HCT116 (cell line): ENCODE data around the gene FOXP2. TPM values are rescaled to one million over a fixed set of nuclear protein-coding genes. Genes with fewer than 3 reads are reported as not detected.
A peak's percentile ranks its signal among the peaks of the same experiment; 100 is the strongest.

ENCODE experiments used
- ATAC-seq: fragments of 200-7000 bp; cut with Tn5 transposase; 2 replicates; pipeline ENCODE4 v1.9.1; 2020; ENCODE audit warnings: mild to moderate bottlenecking, moderate library complexity
- Bru-seq: library from RNA; stranded (reverse); fragments of 400-500 nt; gene quantifications from one replicate; lab custom pipeline; 2021; lab: Mats Ljungman, UMichigan
- BruChase-seq, 2 experiments: library from RNA; stranded (reverse); fragments of 400-500 nt; gene quantifications; one replicate each; lab custom pipeline; 2021; lab: Mats Ljungman, UMichigan
- BruUV-seq: library from RNA; stranded (reverse); fragments of 400-500 nt; replicated peaks from 2 replicates; lab custom pipeline; 2021; lab: Mats Ljungman, UMichigan
- CTCF ChIA-PET: fragments of 300-600 bp; sonication (Branson Sonifier 250); formaldehyde crosslinking; loops from one replicate; lab custom pipeline; 2021; ENCODE audit warnings: antibody characterized with exemption; lab: Charles Lee
- POLR2A ChIA-PET: fragments of 300-600, 350-600 bp; sonication (Branson Sonifier 250); formaldehyde crosslinking; loops from one replicate; lab custom pipeline; 2021; ENCODE audit warnings: antibody characterized with exemption; lab: Charles Lee
- RAD21 ChIA-PET, 2 experiments: fragments of 300-600 bp; sonication (Branson Sonifier 250); formaldehyde crosslinking; loops; one replicate each; lab custom pipeline; 2023; ENCODE audit warnings: low total read pairs in 2 of 2; ENCODE audit not compliant: uncharacterized antibody in 2 of 2, unreplicated experiment in 2 of 2, low non-redundant PET in 1 of 2; lab: Charles Lee
- DNase-seq: peaks from one replicate; pipeline ENCODE4 v3.0.0-alpha.2; 2010; ENCODE audit warnings: low read depth, low spot score
- H2AFZ ChIP-seq: fragments of 200-600 bp; shearing (Covaris generic), sonication (generic); 2 replicates; pipeline ENCODE4 v1.6.1; 2017; ENCODE audit warnings: low read depth, mixed run types, mixed read lengths, antibody characterized with exemption, low read length; ENCODE audit not compliant: poor library complexity, severe bottlenecking
- H3K27ac ChIP-seq: 2 replicates; pipeline ENCODE4 v1.5.1; 2012; ENCODE audit warnings: low read depth, low read length
- H3K27me3 ChIP-seq: fragments of 200-600 bp; sonication (generic); 2 replicates; pipeline ENCODE4 v1.6.1; 2016; ENCODE audit warnings: mixed run types, low read length, mixed read lengths; ENCODE audit not compliant: insufficient read depth
- H3K36me3 ChIP-seq, 2 experiments: fragments of 200-500 bp in 1 of 2; fragments of 200-600 bp in 1 of 2; sonication (Bioruptor generic) in 1 of 2; sonication (generic) in 1 of 2; 2 replicates each; pipeline versions ENCODE4 v1.5.1 to v1.6.1; 2014 to 2016; ENCODE audit warnings: low read length in 2 of 2, inconsistent platforms in 1 of 2, mixed read lengths in 1 of 2, mixed run types in 1 of 2; ENCODE audit not compliant: insufficient read depth in 2 of 2, control insufficient read depth in 1 of 2
- H3K4me1 ChIP-seq, 2 experiments: fragments of 200-600 bp in 1 of 2; sonication (generic) in 1 of 2; 2 replicates each; pipeline versions ENCODE4 v1.5.1 to v1.6.1; 2012 to 2017; ENCODE audit warnings: low read length in 2 of 2, inconsistent platforms in 1 of 2, mild to moderate bottlenecking in 1 of 2, mixed read lengths in 1 of 2, mixed run types in 1 of 2, moderate library complexity in 1 of 2; ENCODE audit not compliant: insufficient read depth in 2 of 2, control insufficient read depth in 1 of 2
- H3K4me2 ChIP-seq: fragments of 200-600 bp; sonication (generic); 2 replicates; pipeline ENCODE4 v1.6.1; 2017; ENCODE audit warnings: mixed run types, low read length, mixed read lengths
- H3K4me3 ChIP-seq, 2 experiments: fragments of 200-600 bp in 1 of 2; sonication (generic) in 1 of 2; replicated peaks in 1 of 2; 2 replicates each; pipeline ENCODE4 v1.5.1; 2011 to 2016; ENCODE audit warnings: low read length in 2 of 2, control low read depth in 1 of 2, low read depth in 1 of 2, mild to moderate bottlenecking in 1 of 2, mixed read lengths in 1 of 2, mixed run types in 1 of 2
- H3K79me2 ChIP-seq: fragments of 200-600 bp; sonication (generic); 2 replicates; pipeline ENCODE4 v1.6.1; 2017; ENCODE audit warnings: mild to moderate bottlenecking, mixed run types, low read length, moderate library complexity, mixed read lengths; ENCODE audit not compliant: insufficient read depth
- H3K9ac ChIP-seq: fragments of 200-600 bp; sonication (generic); 2 replicates; pipeline ENCODE4 v1.6.1; 2016; ENCODE audit warnings: low read length, mixed read lengths
- H3K9me2 ChIP-seq: fragments of 200-600 bp; sonication (generic), shearing (Covaris generic); 2 replicates; pipeline ENCODE4 v1.6.1; 2017; ENCODE audit warnings: mixed run types, mild to moderate bottlenecking, moderate library complexity; ENCODE audit not compliant: insufficient read depth
- H3K9me3 ChIP-seq, 2 experiments: fragments of 200-500 bp in 1 of 2; fragments of 200-600 bp in 1 of 2; sonication (Bioruptor generic) in 1 of 2; sonication (generic) in 1 of 2; 2 replicates each; pipeline ENCODE4 v1.6.1; 2014 to 2017; ENCODE audit warnings: low read length in 2 of 2, mixed read lengths in 2 of 2, inconsistent platforms in 1 of 2, low read depth in 1 of 2, mild to moderate bottlenecking in 1 of 2, mixed run types in 1 of 2, moderate library complexity in 1 of 2; ENCODE audit not compliant: control insufficient read depth in 1 of 2, insufficient read depth in 1 of 2
- H4K20me1 ChIP-seq: fragments of 200-600 bp; sonication (generic), shearing (Covaris generic); 2 replicates; pipeline ENCODE4 v1.6.1; 2017; ENCODE audit warnings: mixed run types, mild to moderate bottlenecking, moderate library complexity; ENCODE audit not compliant: insufficient read depth
- CBX3 ChIP-seq: IDR thresholded peaks from 2 replicates; pipeline ENCODE4 v1.6.1; 2012; ENCODE audit warnings: low read depth
- CEBPB ChIP-seq: IDR thresholded peaks from 2 replicates; pipeline ENCODE4 v1.6.1; 2012; ENCODE audit warnings: low read depth
- EGR1 ChIP-seq: IDR thresholded peaks from 2 replicates; pipeline ENCODE4 v1.6.1; 2012; ENCODE audit warnings: low read depth
- ELF1 ChIP-seq: IDR thresholded peaks from 2 replicates; pipeline ENCODE4 v1.6.1; 2012; ENCODE audit warnings: low read depth, borderline replicate concordance
- EZH2 ChIP-seq: fragments of 200-600 bp; sonication (generic); IDR thresholded peaks from 2 replicates; pipeline ENCODE4 v1.6.1; 2017; ENCODE audit warnings: antibody characterized with exemption, mixed run types
- EZH2phosphoT487 ChIP-seq: fragments of 200-600 bp; IDR thresholded peaks from 2 replicates; pipeline ENCODE4 v1.6.1; 2018; ENCODE audit warnings: antibody characterized with exemption, borderline replicate concordance
- FOSL1 ChIP-seq: IDR thresholded peaks from 2 replicates; pipeline ENCODE4 v1.6.1; 2012; ENCODE audit warnings: low read depth
- JUND ChIP-seq: IDR thresholded peaks from 2 replicates; pipeline ENCODE4 v1.6.1; 2012
- MAX ChIP-seq: IDR thresholded peaks from 2 replicates; pipeline ENCODE4 v1.6.1; 2012
- POLR2AphosphoS5 ChIP-seq: IDR thresholded peaks from 2 replicates; pipeline ENCODE4 v1.6.1; 2011; ENCODE audit warnings: mild to moderate bottlenecking, low read depth, low read length, moderate library complexity
- SIN3A ChIP-seq: IDR thresholded peaks from 2 replicates; pipeline ENCODE4 v1.6.1; 2012; ENCODE audit warnings: low read depth
- SP1 ChIP-seq: IDR thresholded peaks from 2 replicates; pipeline ENCODE4 v1.6.1; 2012; ENCODE audit warnings: low read depth
- SRF ChIP-seq: IDR thresholded peaks from 2 replicates; pipeline ENCODE4 v1.6.1; 2012; ENCODE audit warnings: low read depth
- TCF7L2 ChIP-seq: IDR thresholded peaks from 2 replicates; pipeline ENCODE4 v1.7.0; 2011; ENCODE audit warnings: borderline replicate concordance, inconsistent platforms; ENCODE audit not compliant: insufficient read depth, insufficient read length; ENCODE audit errors: extremely low read depth
- YY1 ChIP-seq: IDR thresholded peaks from 2 replicates; pipeline ENCODE4 v1.6.1; 2011; ENCODE audit warnings: low read length, low read depth, moderate library complexity, mild to moderate bottlenecking; ENCODE audit not compliant: insufficient replicate concordance; ENCODE audit errors: extremely low read depth
- ZBTB33 ChIP-seq: IDR thresholded peaks from 2 replicates; pipeline ENCODE4 v1.6.1; 2011; ENCODE audit warnings: mild to moderate bottlenecking, low read length, moderate library complexity; ENCODE audit not compliant: insufficient replicate concordance; ENCODE audit errors: extremely low read depth
- ZNF274 ChIP-seq: fragments of 200-500 bp; sonication (Bioruptor generic); IDR thresholded peaks from 2 replicates; pipeline ENCODE4 v1.6.1; 2014; ENCODE audit warnings: mild to moderate bottlenecking, low read depth, low read length, inconsistent platforms
- intact Hi-C: fragments of 100-400 bp; cut with micrococcal nuclease; formaldehyde crosslinking; loops from 2 replicates; pipeline ENCODE4 v1.10.0; 2022
- long read RNA-seq: library from polyadenylated mRNA; unstranded; transcript quantifications from one replicate; pipeline ENCODE4 v2.0.0, GENCODE V29; 2021; ENCODE audit not compliant: unreplicated experiment
- polyA plus RNA-seq: library from polyadenylated mRNA; unstranded; fragments of >200 nt; gene quantifications from 2 replicates; pipeline ENCODE4 v1.2.1, GENCODE V29; 2012; ENCODE audit warnings: missing spikeins
- total RNA-seq: library from RNA; stranded (reverse); gene quantifications from one replicate; pipeline ENCODE4 v1.2.1, GENCODE V29; 2021; ENCODE audit not compliant: unreplicated experiment

FOXP2 gene
- total RNA-seq: 2.5 TPM
- 0.95 and 2.0 TPM in 2 replicates for polyA plus RNA-seq
- percentile 54 among the genes with signal in this experiment for Bru-seq, nascent RNA
- percentile 31 among the genes with signal in this experiment for BruChase-seq, experiment 1, labeled RNA remaining after a 6-hour chase
- BruChase-seq, experiment 2, labeled RNA remaining after a 2-hour chase: percentile 41 among the genes with signal in this experiment
- long read RNA-seq, partial matches to known transcripts: 0 of 1 reads
- long read RNA-seq, other reads (novel, unspliced or antisense): 1 of 1 reads

- ATAC-seq: no peak
Observed at GRCh38 chr7:114414156-114415063, at the start of gene FOXP2. Gene FOXP2, plus strand, starts transcription at chr7:114414815. Its CDS starts 11,697 bp downstream, at chr7:114426512.

More at GRCh38 chr7:114414156-114415063, at the start of gene FOXP2:
- no peaks in the 10 kb centered on the region for H3K9me2 ChIP-seq
- H3K27ac ChIP-seq: no peak within 1 kb of the TSS
- H3K4me1 ChIP-seq: peaks cover 0 to 5% of the 10 kb centered on the region in 2 experiments; a peak in 1 of 4 replicates
- ChIA-PET POLR2A (interaction anchor here (1.0 kb wide), 1 partner anchor 13 kb away, joined by 3 read pairs; no protein-coding TSS in a partner anchor), CTCF (interaction anchor here (1.5 to 3.3 kb wide), 2 partner anchors 12 to 333 kb away, joined by 4 to 18 read pairs; no protein-coding TSS in a partner anchor)
- no peaks in the 10 kb centered on the region for H3K79me2 ChIP-seq
- H4K20me1 ChIP-seq: no peaks in the 10 kb centered on the region
- DNase-seq: no peak
- no peaks in the 10 kb centered on the region for H3K9me3 ChIP-seq
- no peak within 1 kb of the TSS for H3K9ac ChIP-seq
- intact Hi-C loops: no loop called here
- no peak for TF ChIP-seq YY1
- TF ChIP-seq SP1: no peak
- TF ChIP-seq FOSL1: no peak
- no peak for TF ChIP-seq SIN3A
- no peak for TF ChIP-seq ELF1
- no peak for TF ChIP-seq POLR2AphosphoS5
- no peak for TF ChIP-seq CEBPB
- TF ChIP-seq EGR1: no peak
- TF ChIP-seq JUND: no peak
- TF ChIP-seq ZNF274: no peak
- TF ChIP-seq EZH2phosphoT487: no peak
- TF ChIP-seq MAX: no peak
- TF ChIP-seq SRF: no peak
- no peak for TF ChIP-seq EZH2
- TF ChIP-seq ZBTB33: no peak
- no peak for TF ChIP-seq CBX3
- no peak for TF ChIP-seq TCF7L2
- TF ChIP-seq, all 23 proteins: peak for 0
- BruUV-seq: no TSS peak
- Histone ChIP-seq H2AFZ (no peak within 1 kb of the TSS), H3K27me3 (no peaks in the 10 kb centered on the region), H3K4me2 (no peak within 1 kb of the TSS), H3K36me3 (no peaks in the 10 kb centered on the region), H3K4me3 (no peak within 1 kb of the TSS)
- RAD21 ChIA-PET: no interaction called here
